Measurements from ENCODE around the gene ERG. TPM values are rescaled to one million over a fixed set of nuclear protein-coding genes. Genes with fewer than 3 reads are reported as not detected.

The ERG gene, protein sequence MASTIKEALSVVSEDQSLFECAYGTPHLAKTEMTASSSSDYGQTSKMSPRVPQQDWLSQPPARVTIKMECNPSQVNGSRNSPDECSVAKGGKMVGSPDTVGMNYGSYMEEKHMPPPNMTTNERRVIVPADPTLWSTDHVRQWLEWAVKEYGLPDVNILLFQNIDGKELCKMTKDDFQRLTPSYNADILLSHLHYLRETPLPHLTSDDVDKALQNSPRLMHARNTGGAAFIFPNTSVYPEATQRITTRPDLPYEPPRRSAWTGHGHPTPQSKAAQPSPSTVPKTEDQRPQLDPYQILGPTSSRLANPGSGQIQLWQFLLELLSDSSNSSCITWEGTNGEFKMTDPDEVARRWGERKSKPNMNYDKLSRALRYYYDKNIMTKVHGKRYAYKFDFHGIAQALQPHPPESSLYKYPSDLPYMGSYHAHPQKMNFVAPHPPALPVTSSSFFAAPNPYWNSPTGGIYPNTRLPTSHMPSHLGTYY
- 10 to 100 TPM; 10.7 to 63.7 (median 41.0) TPM for total RNA-seq

DNA sequence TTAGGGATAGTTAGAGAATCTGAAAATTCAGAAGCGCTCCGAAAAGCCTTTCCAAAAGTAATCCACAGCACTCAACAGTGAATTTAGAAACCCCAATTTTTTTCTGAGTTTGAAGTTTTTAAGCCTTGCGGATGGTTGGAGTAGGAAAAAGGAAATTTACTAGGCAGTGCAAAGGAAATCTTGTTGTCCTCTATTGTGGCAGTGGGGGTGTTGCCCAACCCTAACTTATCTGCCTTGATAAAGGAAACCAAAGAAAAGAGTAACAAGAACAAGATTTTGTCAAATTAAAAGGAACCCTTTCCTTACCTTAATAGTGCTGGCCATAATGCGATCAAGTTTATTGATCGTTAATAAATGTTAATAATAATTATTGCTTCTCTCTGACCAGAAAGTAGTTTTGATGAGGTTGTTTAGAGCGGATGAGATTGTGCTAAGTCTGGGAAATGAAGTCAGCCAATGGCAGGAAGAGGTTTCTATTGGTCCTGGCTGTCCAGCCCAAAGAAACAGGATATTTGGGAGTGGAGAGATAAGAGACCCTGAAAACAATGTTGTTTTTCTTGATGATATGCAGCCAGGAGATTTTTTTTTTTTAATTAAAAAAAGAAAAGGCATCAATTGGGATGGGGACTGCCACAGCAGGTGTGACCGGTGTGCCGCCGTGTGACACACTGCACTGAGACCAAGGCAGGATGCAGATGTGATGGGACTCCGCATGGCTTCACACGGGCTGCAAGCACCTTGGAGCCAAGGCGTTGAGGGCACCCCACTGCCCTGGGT is at the start of gene ERG:
TSS of gene ERG (minus strand) at position 421 of the 777 bp plus-strand sequence. CDS start at position 324, 97 bp downstream.
- DNase-seq (ENCODE audit: low spot score) = no peak
- TF ChIP-seq, protein P1, sequence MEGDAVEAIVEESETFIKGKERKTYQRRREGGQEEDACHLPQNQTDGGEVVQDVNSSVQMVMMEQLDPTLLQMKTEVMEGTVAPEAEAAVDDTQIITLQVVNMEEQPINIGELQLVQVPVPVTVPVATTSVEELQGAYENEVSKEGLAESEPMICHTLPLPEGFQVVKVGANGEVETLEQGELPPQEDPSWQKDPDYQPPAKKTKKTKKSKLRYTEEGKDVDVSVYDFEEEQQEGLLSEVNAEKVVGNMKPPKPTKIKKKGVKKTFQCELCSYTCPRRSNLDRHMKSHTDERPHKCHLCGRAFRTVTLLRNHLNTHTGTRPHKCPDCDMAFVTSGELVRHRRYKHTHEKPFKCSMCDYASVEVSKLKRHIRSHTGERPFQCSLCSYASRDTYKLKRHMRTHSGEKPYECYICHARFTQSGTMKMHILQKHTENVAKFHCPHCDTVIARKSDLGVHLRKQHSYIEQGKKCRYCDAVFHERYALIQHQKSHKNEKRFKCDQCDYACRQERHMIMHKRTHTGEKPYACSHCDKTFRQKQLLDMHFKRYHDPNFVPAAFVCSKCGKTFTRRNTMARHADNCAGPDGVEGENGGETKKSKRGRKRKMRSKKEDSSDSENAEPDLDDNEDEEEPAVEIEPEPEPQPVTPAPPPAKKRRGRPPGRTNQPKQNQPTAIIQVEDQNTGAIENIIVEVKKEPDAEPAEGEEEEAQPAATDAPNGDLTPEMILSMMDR (IDR thresholded peaks at IDR 0.05) = no peak
- no peak for ATAC-seq (ENCODE audit: low FRiP score)

DNA sequence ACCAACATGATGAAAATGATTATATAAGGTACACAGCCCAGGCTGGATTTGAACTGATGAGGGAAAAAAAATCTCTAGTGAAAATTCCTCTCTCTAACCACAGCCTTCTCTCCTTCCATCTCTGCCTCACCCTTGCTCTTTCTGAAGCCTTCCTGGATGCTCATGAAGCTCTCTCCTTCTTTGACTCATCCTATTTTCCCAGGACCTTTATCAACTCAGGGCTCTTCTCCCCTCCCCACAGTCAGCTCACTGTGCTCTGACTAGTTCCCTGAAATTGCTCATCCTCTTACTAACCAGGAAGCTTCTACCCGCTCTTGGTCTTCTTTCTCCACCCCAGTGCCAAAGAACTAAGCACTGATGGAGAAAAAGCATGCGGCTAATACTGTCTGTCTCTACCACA is 46.4 kb upstream of the ERG start:
- peak; percentile 64 for ATAC-seq (ENCODE audit: low FRiP score)
- TF ChIP-seq, protein P1 (IDR thresholded peaks at IDR 0.05) = no peak
- DNase-seq (ENCODE audit: low spot score) = no peak

DNA sequence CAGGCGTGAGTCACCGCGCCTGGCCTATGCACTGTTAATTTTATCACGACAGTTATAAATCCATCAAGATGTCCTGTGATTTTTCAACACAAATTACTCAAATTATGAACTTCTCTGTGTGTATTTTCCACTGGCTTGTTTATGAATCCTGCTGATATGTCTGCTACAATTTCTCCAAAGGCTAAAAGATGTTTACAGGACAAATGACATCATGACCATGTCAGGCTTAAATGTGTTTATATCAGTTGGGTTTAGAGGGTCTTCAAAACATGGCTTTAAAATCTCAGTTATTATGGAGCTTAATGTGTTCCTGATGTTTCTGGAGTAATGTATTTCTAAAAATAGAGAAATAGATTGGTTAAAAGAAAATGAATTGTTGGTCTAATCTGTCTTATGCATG is 44.0 kb upstream of the ERG start:
- TF ChIP-seq, protein P1 (IDR thresholded peaks at IDR 0.05) = no peak
- ATAC-seq (ENCODE audit: low FRiP score) (no peak), DNase-seq (ENCODE audit: low spot score) (no peak)

DNA sequence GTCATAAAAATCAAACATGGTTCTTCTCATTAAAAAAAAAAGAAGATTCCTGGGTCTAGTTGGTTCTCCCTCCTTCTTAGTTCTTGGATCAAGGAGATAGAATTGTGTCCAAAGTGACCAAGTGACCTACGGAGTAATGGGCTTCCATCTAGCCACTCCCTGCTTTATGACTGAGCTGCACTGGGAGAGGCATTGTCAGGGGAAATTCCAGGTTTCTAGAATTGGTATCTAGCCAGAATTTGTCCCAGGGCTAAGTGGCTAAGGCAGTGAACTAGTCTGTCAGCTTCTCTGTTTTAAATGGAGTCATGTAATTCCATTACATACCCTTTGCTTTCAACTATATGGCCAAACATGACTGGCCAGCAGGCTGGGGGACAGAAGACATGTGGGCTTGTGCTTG is 40.1 kb upstream of the ERG start:
- no peak for ATAC-seq (ENCODE audit: low FRiP score)
- no peak for DNase-seq (ENCODE audit: low spot score)
- TF ChIP-seq, protein P1 (IDR thresholded peaks at IDR 0.05) = no peak

DNA sequence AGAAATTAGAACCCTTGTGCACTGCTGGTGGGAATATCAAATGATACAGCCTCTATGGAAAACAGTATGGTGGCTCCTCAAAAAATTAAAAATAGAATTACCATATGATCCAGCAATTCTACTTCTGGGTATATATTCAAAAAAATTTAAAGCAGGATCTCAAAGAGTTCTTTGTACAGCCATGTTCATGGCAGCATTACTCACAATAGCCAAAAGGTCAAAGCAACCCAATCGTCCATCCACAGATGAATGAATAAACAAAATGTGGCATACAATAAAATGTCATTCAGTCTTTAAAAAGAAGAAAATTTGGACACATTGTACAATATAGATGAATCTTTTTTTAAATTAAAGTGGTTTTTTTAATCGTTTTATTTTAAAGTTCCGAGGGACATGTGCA is 36.3 kb upstream of the ERG start:
- TF ChIP-seq, protein P1 (IDR thresholded peaks at IDR 0.05) = no peak
- no peak for DNase-seq (ENCODE audit: low spot score)

DNA sequence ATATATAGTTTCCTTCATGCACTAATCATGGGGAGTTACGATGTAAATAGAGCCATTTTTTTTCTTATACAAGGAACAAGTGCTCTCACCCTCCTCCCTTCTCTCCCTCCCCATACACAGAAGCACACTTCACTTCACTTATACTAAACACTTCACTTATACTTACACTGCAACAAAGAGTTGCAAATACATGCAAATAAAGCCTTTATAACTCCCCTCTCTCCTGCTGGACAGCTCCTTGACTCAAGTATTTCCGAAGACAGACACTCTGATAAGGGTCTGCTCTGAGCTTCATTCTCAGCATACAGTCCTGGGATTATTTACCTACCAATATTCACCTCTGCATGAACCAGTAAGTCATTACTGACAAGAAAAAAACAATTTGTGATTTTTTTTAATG is 35.6 kb upstream of the ERG start:
- DNase-seq (ENCODE audit: low spot score) = no peak
- ATAC-seq (ENCODE audit: low FRiP score) = no peak
- TF ChIP-seq, protein P1 (IDR thresholded peaks at IDR 0.05) = no peak

More for the DNA sequence above, 36.3 kb upstream of the ERG start:
- ATAC-seq (ENCODE audit: low FRiP score) = no peak
